Loucy (cell line): ENCODE results near the gene DRAM1.

Experiments used
- H2AFZ ChIP-seq: fragments of 200-600 bp; sonication (generic); 2 replicates; pipeline ENCODE4 v1.6.0; 2016; ENCODE audit warnings: antibody characterized with exemption, mild to moderate bottlenecking, low read length, moderate library complexity
- H3F3A ChIP-seq: fragments of 200-600 bp; 2 replicates; pipeline ENCODE4 v1.6.0; 2016; ENCODE audit warnings: antibody characterized with exemption, low read depth, mild to moderate bottlenecking
- H3K27me3 ChIP-seq: fragments of 200-600 bp; sonication (generic); 2 replicates; pipeline ENCODE4 v1.6.1; 2014; ENCODE audit warnings: low read length, mild to moderate bottlenecking; ENCODE audit not compliant: insufficient read depth, poor library complexity, severe bottlenecking
- H3K36me3 ChIP-seq: fragments of 200-600 bp; sonication (generic); 2 replicates; pipeline ENCODE4 v1.6.1; 2016; ENCODE audit warnings: low read length; ENCODE audit not compliant: insufficient read depth
- H3K4me1 ChIP-seq: fragments of 200-600 bp; sonication (generic); 2 replicates; pipeline ENCODE4 v1.5.1; 2014; ENCODE audit warnings: low read length, mild to moderate bottlenecking; ENCODE audit not compliant: insufficient read depth, poor library complexity, severe bottlenecking
- H3K4me2 ChIP-seq: fragments of 200-600 bp; sonication (generic); 2 replicates; pipeline ENCODE4 v1.6.0; 2014; ENCODE audit warnings: antibody characterized with exemption, low read length, low read depth, mild to moderate bottlenecking; ENCODE audit not compliant: poor library complexity, severe bottlenecking
- H3K4me3 ChIP-seq: fragments of 200-600 bp; sonication (generic); 2 replicates; pipeline ENCODE4 v1.5.1; 2014; ENCODE audit warnings: low read length, mild to moderate bottlenecking, mixed read lengths; ENCODE audit not compliant: poor library complexity, severe bottlenecking
- H3K79me2 ChIP-seq: fragments of 200-600 bp; sonication (generic); 2 replicates; pipeline ENCODE4 v1.6.1; 2014; ENCODE audit warnings: low read length; ENCODE audit not compliant: insufficient read depth
- H3K9ac ChIP-seq: fragments of 200-600 bp; sonication (generic); 2 replicates; pipeline ENCODE4 v1.6.0; 2014; ENCODE audit warnings: mild to moderate bottlenecking, low read depth, low read length, moderate library complexity; ENCODE audit not compliant: poor library complexity, severe bottlenecking
- H3K9me2 ChIP-seq: fragments of 200-600 bp; sonication (generic); replicated peaks from 2 replicates; pipeline ENCODE4 v1.6.1; 2016; ENCODE audit warnings: low read depth, low read length, mixed read lengths
- H3K9me3 ChIP-seq: fragments of 200-600 bp; sonication (generic); 2 replicates; pipeline ENCODE4 v1.6.1; 2014; ENCODE audit warnings: mild to moderate bottlenecking, antibody characterized with exemption, low read length, low read depth; ENCODE audit not compliant: insufficient read depth
- H4K20me1 ChIP-seq: fragments of 200-600 bp; sonication (generic); 2 replicates; pipeline ENCODE4 v1.6.0; 2014; ENCODE audit warnings: antibody characterized with exemption, low read length, mild to moderate bottlenecking; ENCODE audit not compliant: insufficient read depth, poor library complexity, severe bottlenecking
- CTCF ChIP-seq: fragments of 200-600 bp; sonication (generic); conservative IDR thresholded peaks from 2 replicates; pipeline ENCODE4 v1.5.1; 2014; ENCODE audit warnings: mild to moderate bottlenecking, antibody characterized with exemption, low read length
- EZH2phosphoT487 ChIP-seq: fragments of 200-600 bp; IDR thresholded peaks from 2 replicates; pipeline ENCODE4 v1.6.1; 2018; ENCODE audit warnings: antibody characterized with exemption, mild to moderate bottlenecking, moderate library complexity, borderline replicate concordance

DRAM1 gene

GRCh38 chr12:101967506-101967905 lies 90.1 kb downstream of the DRAM1 start:
- H2AFZ ChIP-seq: no peak overlapping the region
- H3K4me2 ChIP-seq: no peak overlapping the region

GRCh38 chr12:101968770-101969169 lies 91.4 kb downstream of the DRAM1 start:
- no peak overlapping the region for H3K9ac ChIP-seq
- H3K4me1 ChIP-seq: peaks cover 2% of the 10 kb centered on the region
- no peak overlapping the region for H2AFZ ChIP-seq
- no peaks in the 10 kb centered on the region for H3K36me3 ChIP-seq
- H3K4me2 ChIP-seq: no peak overlapping the region
- no peaks in the 10 kb centered on the region for H3K79me2 ChIP-seq
- no peak overlapping the region for H3K4me3 ChIP-seq
- H3K9me3 ChIP-seq: no peaks in the 10 kb centered on the region
- no peaks in the 10 kb centered on the region for H3K27me3 ChIP-seq
- H4K20me1 ChIP-seq: no peaks in the 10 kb centered on the region
- no peaks in the 10 kb centered on the region for H3K9me2 ChIP-seq
- H3F3A ChIP-seq: no peaks in the 10 kb centered on the region
- TF ChIP-seq EZH2phosphoT487: no peak
- TF ChIP-seq CTCF: no peak

More at GRCh38 chr12:101967506-101967905, 90.1 kb downstream of the DRAM1 start:
- H3K4me3 ChIP-seq: no peak overlapping the region
- no peaks in the 10 kb centered on the region for H3F3A ChIP-seq
- TF ChIP-seq EZH2phosphoT487: no peak
- TF ChIP-seq CTCF: no peak
- H3K9me2 ChIP-seq: no peaks in the 10 kb centered on the region
- no peaks in the 10 kb centered on the region for H3K36me3 ChIP-seq
- H3K9me3 ChIP-seq: no peaks in the 10 kb centered on the region
- H4K20me1 ChIP-seq: no peaks in the 10 kb centered on the region
- H3K4me1 ChIP-seq: peaks cover 4% of the 10 kb centered on the region
- H3K27me3 ChIP-seq: no peaks in the 10 kb centered on the region
- H3K9ac ChIP-seq: no peak overlapping the region
- H3K79me2 ChIP-seq: no peaks in the 10 kb centered on the region
